ENCODE results near the gene CORIN. TPM values are rescaled to one million over a fixed set of nuclear protein-coding genes. Genes with fewer than 3 reads are reported as not detected.

Gene CORIN
- polyA plus RNA-seq, 3 donors = 0.11 to 0.41 (median 0.24) TPM

DNA sequence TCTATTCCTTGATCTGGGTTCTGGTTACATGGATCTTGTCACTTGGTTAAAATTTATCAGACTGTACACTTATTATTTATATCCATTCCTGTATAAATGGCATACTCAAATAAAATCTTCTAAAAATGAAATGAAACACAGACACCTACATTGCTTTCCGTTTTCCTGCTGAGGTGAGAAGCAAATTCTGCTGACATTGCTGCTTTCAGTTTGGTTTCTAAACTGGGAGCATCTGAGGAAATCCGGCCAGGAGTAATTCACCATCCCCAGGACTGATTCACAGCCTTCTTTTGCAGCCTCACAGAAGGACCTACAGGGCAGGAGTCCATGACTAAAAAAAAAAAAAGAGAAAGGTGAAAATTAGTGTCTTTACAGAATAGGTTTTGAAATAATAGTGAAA lies 93.6 kb downstream of the CORIN start:
- 55 to 66% (median 61%) methylated on average over 2 of the region's 2 CpGs for WGBS, 3 donors
- no peak overlapping the region for H3K27ac ChIP-seq (ENCODE audit: low read depth, low read length)

DNA sequence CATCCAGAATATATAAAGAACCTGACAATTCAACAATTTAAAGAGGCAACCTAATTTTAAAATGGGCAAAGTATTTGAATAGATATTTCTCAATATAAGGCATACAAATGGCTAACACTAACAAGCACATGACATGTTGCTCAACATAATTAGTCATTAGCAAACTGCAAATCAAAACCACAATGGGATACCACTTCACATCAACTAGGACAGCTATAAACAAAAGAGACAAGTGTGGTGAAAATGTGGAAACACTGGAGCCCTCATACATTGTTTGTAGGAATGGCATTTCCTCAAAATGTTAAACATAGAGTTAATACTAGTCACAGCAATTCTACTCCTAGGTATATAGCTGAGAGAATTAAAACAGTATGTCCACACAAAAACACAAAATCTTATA lies 96.7 kb downstream of the CORIN start:
- no peak overlapping the region for H3K27ac ChIP-seq (ENCODE audit: low read depth, low read length)

DNA sequence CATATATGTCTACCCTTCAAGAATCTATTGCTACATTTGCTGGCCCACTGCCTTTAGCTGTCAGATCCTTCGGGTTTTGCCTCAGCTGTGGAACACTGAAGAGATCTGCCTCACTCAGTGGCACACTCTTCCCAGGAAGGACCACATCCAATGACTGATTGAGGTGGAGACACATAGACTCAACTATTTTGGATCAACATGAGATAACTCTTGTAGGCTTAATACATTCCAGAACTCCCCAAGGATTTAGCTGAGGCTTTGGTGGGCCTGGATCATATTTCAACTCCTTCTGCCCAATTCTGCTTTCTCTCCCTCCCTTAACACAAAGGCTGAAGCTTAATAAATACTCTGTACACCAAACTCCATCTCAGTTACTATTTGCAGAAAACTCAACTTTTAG lies 100.5 kb downstream of the CORIN start:
- 59 to 78% (median 64%) methylated on average over 1 of the region's 1 CpG for WGBS, 3 donors
- no peak overlapping the region for H3K27ac ChIP-seq (ENCODE audit: low read depth, low read length)

DNA sequence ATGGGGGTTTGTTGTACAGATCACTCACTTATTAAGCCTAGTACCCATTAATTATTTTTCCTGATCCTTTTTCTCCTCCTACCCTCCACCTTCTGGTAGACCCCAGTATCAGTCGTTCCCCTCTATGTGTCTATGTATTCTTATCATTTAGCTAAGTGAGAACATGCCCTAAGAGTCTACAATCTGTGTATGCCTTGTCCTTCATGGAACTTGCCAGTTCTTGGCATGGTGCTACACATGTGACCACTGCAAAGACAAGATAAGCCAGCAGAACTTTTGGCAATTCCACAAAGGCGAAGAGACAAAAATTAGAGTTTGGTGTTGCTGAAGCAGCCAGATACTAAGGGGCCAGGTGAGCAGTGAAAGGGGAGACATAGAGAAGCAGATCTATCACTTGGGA lies 101.3 kb downstream of the CORIN start:
- H3K27ac ChIP-seq (ENCODE audit: low read depth, low read length) = no peak overlapping the region
- 39 to 82% (median 69%) methylated on average over 2 of the region's 2 CpGs for WGBS, 3 donors

DNA sequence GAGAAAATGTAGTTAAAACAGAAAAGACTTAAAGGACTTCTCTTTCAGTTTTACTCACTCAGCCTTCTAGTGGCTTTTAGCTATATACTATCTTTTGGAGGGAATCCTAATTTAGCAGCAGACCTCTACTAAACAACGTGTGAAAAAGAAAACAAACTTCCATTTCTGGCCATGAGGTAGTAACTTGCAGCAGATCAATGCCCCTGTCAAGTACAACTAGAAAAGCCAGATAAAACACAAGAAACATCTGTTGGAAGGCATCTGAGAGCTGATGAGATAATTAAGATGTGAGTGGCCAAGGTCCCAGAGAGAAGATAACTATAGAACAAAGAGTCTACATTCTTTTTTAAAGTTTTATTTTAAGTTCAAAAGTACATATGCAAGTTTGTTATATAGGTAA lies 101.7 kb downstream of the CORIN start:
- 13 to 26% (median 22%) methylated on average over 1 of the region's 1 CpG for WGBS, 3 donors

DNA sequence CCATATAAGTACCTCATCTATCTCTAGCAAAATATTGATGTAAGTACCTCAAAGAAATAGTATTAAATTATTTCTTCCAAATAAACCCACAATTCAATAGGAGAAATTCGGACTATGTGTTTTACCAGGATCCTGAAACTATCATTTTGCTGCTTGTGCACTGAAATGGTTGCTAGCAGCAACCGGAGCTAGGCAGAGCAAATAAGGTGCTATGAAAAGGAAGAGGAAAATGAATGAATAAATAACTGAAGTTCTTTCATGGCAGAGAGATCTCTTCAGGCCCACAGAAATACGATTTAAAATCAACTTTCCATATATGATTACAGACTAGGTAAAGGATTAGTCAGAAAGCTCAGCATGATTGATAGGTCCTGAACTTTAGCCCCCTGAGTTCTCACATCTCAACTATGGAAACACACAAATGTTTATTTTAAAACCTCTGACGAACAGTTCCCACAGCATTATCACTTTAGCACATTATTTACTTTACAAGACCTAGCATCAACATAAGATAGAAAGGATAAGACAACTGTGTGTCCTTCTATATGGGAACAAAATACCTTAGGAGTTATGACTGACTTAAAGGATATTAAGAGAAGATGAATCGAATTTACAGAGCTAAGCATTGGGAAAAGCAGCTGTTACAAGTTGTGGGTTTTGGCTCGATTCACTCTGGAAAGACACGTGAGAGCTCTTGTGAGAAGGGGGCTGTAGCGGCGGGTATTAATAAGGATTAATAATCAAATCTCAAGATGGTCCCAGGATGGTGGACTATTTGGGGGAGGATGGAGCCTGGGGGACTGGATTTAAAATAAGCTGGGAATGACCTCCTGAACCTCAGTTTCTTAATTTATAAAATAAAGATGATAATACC lies 104.3 kb downstream of the CORIN start:
- WGBS, 3 donors = 25 to 60% (median 53%) methylated on average over 9 of the region's 9 CpGs
- no peak overlapping the region for H3K27ac ChIP-seq (ENCODE audit: low read depth, low read length)

More for the DNA sequence above, 101.7 kb downstream of the CORIN start:
- H3K27ac ChIP-seq (ENCODE audit: low read depth, low read length) = no peak overlapping the region

DNA sequence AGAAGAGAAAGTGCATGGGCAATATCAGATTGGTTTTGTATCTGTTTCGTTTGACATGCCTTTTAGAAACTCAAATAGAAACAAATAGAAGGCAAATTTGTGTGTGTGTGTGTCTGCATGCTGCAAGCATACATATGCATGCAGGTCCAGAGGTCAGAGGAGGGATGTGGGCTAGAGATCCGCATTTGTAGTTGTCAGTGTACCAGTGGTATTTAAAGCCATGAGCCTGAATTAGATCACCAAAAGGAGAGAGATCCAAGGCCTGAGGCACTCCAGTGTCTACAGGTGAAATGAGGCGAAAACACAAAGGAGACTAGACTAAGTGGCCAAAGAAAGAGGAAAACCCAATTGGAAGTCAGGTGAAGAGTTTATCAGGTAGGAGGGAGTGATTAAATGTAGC lies 106.7 kb downstream of the CORIN start:
- H3K27ac ChIP-seq (ENCODE audit: low read depth, low read length) = no peak overlapping the region
- WGBS, 3 donors = 77 to 88% (median 81%) methylated on average over 3 of the region's 3 CpGs

DNA sequence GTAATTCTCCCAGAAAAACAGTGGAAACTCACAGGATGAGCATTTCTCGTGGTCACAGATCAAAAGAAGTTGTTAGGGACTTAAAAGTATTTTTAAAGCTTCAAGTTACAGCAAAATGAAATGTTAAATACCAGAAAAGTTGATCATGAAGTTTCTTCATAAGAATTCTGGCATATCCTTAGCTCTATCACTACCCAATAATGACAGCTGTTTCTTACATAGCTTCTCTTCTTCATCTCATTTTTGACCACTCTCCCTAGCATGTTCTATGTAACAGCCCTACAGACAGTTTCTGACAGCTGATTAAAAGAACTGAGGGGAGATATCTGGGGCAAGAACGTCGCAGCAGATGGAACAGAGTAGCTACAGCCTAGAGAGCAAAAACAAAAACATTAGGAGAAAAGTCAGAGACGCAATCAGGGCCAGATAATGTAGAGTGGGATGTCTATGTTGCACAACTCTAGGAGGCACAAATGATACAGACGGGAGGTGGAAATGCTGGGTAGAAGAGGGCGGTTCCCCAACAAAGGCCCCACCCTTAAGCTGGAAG lies 108.7 kb downstream of the CORIN start:
- 74 to 85% (median 77%) methylated on average over 6 of the region's 6 CpGs for WGBS, 3 donors
- H3K27ac ChIP-seq (ENCODE audit: low read depth, low read length) = no peak overlapping the region

DNA sequence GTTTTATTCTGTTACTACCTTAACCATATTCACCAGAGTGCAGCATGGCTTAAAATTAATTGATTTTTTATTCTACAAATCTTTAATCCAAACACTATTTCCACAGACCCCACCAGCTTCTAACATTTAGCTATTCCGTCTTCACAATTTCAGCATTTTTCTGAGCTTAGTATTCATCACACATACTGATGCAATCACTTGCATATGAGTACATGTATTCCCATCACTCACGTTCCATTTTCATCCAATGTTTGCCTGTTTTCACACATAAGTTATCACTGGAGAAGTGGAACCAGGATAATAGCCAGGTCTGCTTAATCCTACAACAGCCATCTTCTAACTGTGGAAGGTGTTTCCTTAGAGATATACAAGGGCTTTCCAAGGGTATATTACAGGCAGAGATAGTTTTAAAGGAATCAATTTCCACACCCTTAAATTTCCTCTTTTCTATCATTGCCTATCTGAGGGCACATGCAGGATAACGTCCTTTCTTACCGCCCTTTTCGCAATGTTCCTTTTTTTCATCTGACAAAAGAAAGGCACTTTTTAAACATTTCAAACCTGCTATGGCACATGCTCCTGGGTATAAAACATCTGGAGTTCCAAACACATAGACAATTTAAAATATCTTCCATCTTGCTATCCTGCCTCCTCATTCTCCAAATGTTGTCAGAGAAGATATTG lies 115.8 kb downstream of the CORIN start:
- WGBS, 3 donors = 50 to 74% (median 65%) methylated on average over 5 of the region's 5 CpGs
- no peak overlapping the region for H3K27ac ChIP-seq (ENCODE audit: low read depth, low read length)

DNA sequence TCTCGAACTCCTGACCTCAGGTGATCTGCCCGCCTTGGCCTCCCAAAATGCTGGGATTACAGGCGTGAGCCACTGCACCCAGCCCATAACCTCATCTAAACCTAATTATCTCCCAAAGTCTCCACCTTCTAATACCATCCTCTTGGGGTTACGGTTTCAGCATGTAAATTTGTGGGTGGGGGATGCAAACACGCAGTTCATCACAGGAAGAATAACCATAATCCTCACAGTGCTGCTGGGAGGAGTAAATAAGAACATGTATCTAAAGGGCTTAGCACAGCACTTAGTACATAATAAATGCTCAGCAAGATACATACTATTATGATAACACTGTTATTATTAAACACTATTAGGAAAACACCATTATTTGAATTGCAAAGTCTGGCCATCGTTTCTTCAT lies 116.4 kb downstream of the CORIN start:
- 84 to 89% (median 88%) methylated on average over 6 of the region's 6 CpGs for WGBS, 3 donors
- H3K27ac ChIP-seq (ENCODE audit: low read depth, low read length) = no peak overlapping the region

DNA sequence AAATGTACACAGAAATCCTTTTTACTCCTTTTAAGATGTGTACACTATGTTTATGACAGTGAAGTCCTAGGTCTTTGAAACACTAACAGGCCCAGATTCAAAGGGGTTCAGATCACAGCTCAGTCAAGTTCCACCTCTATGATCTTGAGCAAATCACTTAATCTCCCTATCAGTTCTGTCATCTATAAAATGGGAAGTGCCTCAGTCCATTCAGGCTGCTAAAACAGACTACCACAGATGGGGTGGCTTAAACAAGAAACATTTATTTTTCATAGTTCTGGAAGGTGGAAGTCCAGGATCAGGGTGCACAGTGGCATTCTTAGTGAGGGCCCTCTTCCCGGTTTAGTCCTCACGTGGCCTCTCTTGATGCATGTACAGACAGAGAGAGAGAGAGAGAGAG lies 117.1 kb downstream of the CORIN start:
- WGBS, 3 donors = 77 to 88% (median 86%) methylated on average over 2 of the region's 2 CpGs

DNA sequence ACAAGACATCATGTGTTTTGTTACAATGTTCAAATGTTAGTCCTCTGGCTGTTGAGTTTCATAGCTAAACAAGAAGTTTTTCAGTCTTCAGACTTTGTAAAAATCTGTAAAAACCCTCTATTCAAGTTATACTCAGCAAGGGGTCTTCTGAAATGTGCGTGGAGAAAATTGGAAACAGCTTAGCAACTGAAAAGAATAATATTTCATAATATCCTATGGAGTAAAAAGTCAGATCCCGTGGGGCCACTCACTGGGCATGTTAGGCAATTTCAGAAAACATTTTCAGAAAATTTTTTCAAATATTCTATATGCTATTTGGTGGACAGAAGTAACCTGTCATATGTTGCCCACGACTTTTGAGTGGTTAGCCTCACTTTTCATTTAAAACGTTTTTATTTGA lies 118.3 kb downstream of the CORIN start:
- H3K27ac ChIP-seq (ENCODE audit: low read depth, low read length) = no peak overlapping the region
- WGBS, 3 donors = 45 to 75% (median 54%) methylated on average over 4 of the region's 4 CpGs

More for the DNA sequence above, 117.1 kb downstream of the CORIN start:
- no peak overlapping the region for H3K27ac ChIP-seq (ENCODE audit: low read depth, low read length)

DNA sequence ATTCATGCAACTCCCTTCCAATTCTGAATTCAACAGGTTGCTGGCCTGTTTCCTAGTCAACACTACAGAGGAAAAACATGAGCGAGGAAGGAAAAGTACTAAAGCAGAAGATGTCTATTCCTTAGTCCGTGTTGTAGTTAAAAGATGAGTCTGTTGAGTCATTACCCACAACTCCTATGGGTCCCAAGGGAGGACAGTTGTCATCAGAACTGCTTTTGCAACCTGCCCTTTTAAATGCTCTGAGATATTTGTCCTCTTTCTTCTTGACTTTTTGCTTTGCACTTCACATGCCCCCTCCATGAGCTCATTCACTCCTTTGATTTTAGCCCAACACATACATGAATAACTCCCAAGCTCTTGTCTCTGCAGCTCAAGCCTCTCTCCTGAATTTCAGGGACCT lies 119.2 kb downstream of the CORIN start:
- 69 to 81% (median 72%) methylated on average over 2 of the region's 2 CpGs for WGBS, 3 donors
- H3K27ac ChIP-seq (ENCODE audit: low read depth, low read length) = no peak overlapping the region

DNA sequence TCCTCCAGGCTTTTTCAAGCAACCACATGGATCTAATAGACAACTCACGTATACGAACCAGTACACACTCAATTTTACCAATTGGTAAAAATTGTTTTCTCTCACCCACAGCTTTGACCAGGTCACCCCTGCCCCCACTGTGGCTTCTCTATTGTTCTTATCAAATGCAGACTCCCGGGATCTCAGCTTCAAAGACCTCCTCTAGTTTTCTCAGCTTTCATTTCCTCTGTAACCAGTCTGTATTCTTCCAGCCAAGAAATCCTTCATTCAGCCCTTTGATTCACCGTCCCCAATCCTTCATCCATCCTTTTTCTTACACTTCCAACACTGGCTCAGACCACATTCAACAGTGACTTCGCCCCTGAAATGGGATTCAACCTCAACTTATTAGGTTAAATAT lies 120.7 kb downstream of the CORIN start:
- 54 to 68% (median 66%) methylated on average over 5 of the region's 5 CpGs for WGBS, 3 donors
- H3K27ac ChIP-seq (ENCODE audit: low read depth, low read length) = no peak overlapping the region

DNA sequence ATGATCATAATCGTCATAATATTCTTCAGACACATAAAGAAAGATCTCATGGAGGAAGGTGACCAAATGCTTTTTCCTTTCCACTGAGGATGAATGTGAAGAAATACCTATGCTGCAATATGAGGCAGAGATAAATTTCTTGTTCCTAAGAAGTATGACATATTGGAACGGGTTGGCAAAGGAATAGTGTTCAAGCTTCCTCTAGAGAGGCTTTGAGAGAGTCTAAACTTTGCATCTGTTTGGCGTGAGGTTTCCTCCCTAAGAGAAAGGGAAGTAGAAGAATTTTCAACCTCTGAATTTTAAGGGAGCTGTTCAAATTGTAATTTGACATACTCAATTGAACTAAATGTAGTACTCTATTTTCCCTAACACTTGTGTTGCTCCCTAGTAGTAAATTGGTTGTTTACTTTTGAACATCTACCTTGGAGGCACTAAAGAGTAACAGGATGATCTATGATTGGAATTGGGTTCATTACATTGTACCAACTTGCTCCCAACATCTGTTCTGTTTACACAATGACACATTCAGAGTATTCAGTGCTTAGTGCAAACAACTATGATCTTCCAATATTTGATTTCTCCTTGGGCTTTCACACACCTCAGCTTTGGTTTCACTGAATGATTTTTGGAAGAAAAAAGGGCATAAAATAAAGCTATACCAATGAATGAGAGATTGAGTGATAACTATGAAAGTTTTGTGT lies 122.0 kb downstream of the CORIN start:
- WGBS, 3 donors = 22 to 73% (median 38%) methylated on average over 3 of the region's 3 CpGs
- H3K27ac ChIP-seq (ENCODE audit: low read depth, low read length) = no peak overlapping the region

DNA sequence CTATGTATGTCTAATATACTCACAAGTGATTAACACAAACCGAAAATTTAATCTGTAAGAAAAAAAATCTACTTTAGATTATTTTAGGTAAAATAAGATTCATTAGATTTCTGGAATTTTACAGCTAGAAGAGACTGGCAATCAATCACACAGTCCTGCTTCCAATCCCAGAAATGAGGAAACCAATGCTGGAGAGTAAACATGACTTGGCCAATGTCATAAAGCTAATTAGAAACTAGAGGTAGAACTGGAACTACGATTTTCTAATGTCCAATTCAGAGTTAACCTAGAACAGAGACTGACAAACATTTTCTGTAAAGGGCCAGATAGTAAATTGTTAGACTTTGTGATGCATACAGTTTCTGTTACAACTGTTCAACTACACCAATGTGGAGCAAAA lies 123.6 kb downstream of the CORIN start:
- 46 to 69% (median 63%) methylated on average over 2 of the region's 2 CpGs for WGBS, 3 donors
- no peak overlapping the region for H3K27ac ChIP-seq (ENCODE audit: low read depth, low read length)

DNA sequence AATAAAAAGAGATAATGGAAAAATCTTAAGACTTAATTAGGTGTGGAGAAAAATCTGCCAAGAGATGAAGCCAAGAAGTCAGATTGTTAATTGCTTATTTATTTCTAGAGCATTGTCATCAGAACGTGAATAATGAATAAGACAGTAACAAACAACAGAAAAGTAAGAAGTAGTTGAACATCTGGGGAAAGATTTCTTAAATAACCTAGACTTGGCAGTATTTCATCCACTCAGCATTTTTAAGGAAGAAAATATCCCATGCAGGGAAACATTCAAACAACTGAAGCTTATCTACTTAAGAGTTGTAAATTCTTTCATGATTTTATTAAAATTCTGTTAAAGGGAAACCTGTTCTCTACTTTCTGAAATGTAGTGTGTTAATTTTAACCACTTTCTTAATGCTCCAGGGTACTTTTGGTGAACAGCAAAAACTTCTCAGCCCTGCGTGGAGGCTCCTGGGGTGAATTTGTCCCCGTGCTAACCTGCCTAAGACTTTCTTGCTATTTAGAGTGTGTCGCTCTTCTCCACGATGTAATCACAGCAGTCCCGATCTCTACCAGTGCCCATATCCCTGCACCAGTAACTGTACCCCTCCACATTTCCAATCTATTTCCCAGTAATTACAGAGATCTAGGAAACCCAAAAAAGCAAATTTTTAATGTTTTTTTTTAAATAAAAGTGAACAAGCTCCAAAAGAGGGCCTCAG lies 124.6 kb downstream of the CORIN start:
- no peak overlapping the region for H3K27ac ChIP-seq (ENCODE audit: low read depth, low read length)
- 58 to 70% (median 61%) methylated on average over 6 of the region's 6 CpGs for WGBS, 3 donors

DNA sequence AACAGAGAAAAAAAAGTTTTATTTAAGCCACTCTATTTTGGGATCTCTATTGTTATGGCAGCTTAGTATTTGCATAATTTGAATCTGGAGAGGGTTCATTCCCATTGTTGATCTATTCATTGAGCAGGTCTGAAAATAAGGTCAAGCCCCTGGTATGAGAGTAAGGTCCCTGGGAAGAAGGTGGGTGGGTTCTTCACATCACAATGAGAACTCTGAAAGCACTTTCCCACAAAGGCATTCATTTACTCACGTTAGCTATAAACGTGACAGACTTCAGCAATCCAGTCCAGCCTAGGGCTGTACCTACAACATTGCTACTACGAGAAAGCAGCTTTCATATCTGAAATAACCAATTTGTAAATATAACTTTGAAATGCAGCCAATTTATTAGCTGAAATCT lies 126.2 kb downstream of the CORIN start:
- no peak overlapping the region for H3K27ac ChIP-seq (ENCODE audit: low read depth, low read length)
- WGBS, 3 donors = 41 to 70% (median 54%) methylated on average over 3 of the region's 3 CpGs

Data from adipose tissue (tissue), 3 donors.